Measurements from ENCODE around the gene GATAD2B. TPM values are rescaled to one million over a fixed set of nuclear protein-coding genes. Genes with fewer than 3 reads are reported as not detected.
"Not testable (repeated sequence)": the region's sequence is repeated elsewhere in the genome, so short reads cannot be mapped to it uniquely, and the experiment has no call there.

Gene GATAD2B
- total RNA-seq, 4 donors from 2014 or later = 16.7 to 28.1 (median 20.2) TPM

DNA sequence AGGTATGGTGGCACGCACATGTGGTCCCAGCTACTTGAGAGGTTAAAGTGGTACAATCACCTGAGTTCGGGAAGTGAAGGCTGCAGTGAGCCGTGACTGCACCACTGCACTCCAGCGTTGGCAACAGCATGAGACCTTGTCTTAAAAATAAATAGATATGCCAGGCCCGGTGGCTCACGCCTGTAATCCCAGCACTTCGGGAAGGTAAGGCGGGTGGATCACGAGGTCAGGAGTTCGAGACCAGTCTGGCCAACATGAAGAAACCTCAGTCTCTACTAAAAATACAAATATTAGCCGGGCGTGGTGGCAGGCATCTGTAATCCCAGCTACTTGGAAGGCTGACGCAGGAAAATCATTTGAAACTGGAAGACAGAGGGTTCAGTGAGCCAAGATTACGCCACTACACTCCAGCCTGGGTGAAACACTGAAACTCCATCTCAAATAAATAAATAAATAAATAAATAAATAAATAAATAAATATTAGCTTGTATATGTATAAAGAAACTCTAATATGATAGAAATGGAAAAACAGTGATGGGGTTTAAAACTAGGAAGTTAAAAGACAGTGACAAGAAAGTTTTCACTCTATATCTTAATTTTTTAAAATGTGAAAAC is 18.8 kb downstream of the GATAD2B start:
- Histone ChIP-seq H3K9me3 (no peaks in the 10 kb centered on the region), H3K36me3 (peaks cover 0 to 4% (median 0%) of the 10 kb centered on the region in 4 donors), H3K27ac (peak overlapping the region in 1 of 4 donors; percentile 10), H3K27me3 (no peaks in the 10 kb centered on the region), H3K4me1 (peaks cover 0 to 10% (median 0%) of the 10 kb centered on the region in 4 donors), H3K4me3 (no peak overlapping the region)
- intact Hi-C loops (cut with DNase I; ENCODE audit: low total_unique reads) = no loop called here
- WGBS, 2 donors (ENCODE audit: low coverage in 1 of 2) = 80 to 93% methylated on average over 4 to 14 of the region's 14 CpGs
- no peak for TF ChIP-seq POLR2AphosphoS5 (IDR thresholded peaks at IDR 0.05)
- TF ChIP-seq EP300 (IDR thresholded peaks at IDR 0.05; ENCODE audit: low read depth) = no peak
- TF ChIP-seq, protein P1, sequence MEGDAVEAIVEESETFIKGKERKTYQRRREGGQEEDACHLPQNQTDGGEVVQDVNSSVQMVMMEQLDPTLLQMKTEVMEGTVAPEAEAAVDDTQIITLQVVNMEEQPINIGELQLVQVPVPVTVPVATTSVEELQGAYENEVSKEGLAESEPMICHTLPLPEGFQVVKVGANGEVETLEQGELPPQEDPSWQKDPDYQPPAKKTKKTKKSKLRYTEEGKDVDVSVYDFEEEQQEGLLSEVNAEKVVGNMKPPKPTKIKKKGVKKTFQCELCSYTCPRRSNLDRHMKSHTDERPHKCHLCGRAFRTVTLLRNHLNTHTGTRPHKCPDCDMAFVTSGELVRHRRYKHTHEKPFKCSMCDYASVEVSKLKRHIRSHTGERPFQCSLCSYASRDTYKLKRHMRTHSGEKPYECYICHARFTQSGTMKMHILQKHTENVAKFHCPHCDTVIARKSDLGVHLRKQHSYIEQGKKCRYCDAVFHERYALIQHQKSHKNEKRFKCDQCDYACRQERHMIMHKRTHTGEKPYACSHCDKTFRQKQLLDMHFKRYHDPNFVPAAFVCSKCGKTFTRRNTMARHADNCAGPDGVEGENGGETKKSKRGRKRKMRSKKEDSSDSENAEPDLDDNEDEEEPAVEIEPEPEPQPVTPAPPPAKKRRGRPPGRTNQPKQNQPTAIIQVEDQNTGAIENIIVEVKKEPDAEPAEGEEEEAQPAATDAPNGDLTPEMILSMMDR (IDR thresholded peaks at IDR 0.05) = no peak
- no peak for TF ChIP-seq POLR2A (IDR thresholded peaks at IDR 0.05)
- in situ Hi-C loops (cut with MboI; ENCODE audit: low pct_ligation_motif_present in 1 of 4, low pct_unique_long_range_greater_than_20kb in 1 of 4, low sequenced_read_pairs in 3 of 4) = loop anchor here in 1 of 4 donors (25.0 kb wide), 1 partner anchor 92 kb away; no protein-coding TSS in a partner anchor
- DNase-seq = no peak

DNA sequence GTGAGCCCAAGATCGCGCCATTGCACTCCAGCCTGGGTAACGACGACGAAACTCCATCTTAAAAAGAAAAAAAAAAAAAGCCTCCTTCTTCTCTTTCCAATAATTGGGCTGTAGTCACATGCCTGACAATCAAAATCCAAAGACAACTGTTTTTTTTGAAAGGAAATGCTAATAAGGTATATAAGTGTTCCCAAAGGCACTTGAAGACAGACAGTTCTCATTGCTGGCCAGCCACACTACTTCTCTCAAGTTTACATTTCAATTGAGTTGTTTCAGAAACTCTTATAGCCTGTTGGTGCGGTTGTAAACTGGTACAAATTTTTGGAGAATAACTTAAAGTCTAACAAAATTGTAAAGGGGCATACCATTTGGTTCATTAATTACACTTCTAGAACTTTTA is 23.3 kb downstream of the GATAD2B start:
- intact Hi-C loops (cut with DNase I; ENCODE audit: low total_unique reads) (no loop called here), in situ Hi-C loops (cut with MboI; ENCODE audit: low pct_ligation_motif_present in 1 of 4, low pct_unique_long_range_greater_than_20kb in 1 of 4, low sequenced_read_pairs in 3 of 4) (no loop called here)
- H3K4me3 ChIP-seq = no peak overlapping the region
- peaks cover 0 to 9% (median 0%) of the 10 kb centered on the region in 4 donors for H3K36me3 ChIP-seq
- 98 to 100% methylated on average over 6 of the region's 6 CpGs for whole genome bisulfite sequencing, 2 donors (ENCODE audit: low coverage in 1 of 2)
- DNase-seq = no peak
- no peak overlapping the region for H3K27ac ChIP-seq
- H3K27me3 ChIP-seq = no peaks in the 10 kb centered on the region
- H3K9me3 ChIP-seq = no peaks in the 10 kb centered on the region
- peaks cover 0 to 4% (median 0%) of the 10 kb centered on the region in 4 donors for H3K4me1 ChIP-seq
- TF ChIP-seq POLR2AphosphoS5 (IDR thresholded peaks at IDR 0.05) (no peak), POLR2A (IDR thresholded peaks at IDR 0.05) (no peak), EP300 (IDR thresholded peaks at IDR 0.05; ENCODE audit: low read depth) (no peak)
- TF ChIP-seq, protein P1 (IDR thresholded peaks at IDR 0.05) = no peak

DNA sequence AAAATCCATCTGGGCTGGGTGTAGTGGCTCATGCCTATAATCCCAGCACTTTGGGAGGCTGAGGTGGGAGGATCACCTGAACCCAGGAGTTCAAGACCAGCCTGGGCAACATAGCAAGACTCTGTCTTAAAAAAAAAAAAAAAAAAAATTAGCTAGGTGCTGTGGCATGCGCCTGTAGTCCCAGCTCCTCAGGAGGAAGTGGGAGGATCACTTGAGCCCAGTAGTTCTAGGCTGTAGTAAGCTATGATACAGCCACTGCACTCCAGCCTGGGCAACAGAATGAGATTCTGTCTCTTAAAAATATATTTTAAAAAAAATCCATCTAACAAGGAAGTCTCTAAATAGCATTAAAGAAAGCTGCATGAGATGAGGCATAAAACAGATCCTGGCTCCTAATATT is 26.9 kb downstream of the GATAD2B start:
- intact Hi-C loops (cut with DNase I; ENCODE audit: low total_unique reads); H3K4me1 ChIP-seq; H3K9me3 ChIP-seq; H3K27me3 ChIP-seq; DNase-seq; H3K27ac ChIP-seq; in situ Hi-C loops (cut with MboI; ENCODE audit: low pct_ligation_motif_present in 1 of 4, low pct_unique_long_range_greater_than_20kb in 1 of 4, low sequenced_read_pairs in 3 of 4); H3K4me3 ChIP-seq: not testable (repeated sequence)
- WGBS, 2 donors (ENCODE audit: low coverage in 1 of 2) = 73 to 100% methylated on average over 1 of the region's 1 CpG
- H3K36me3 ChIP-seq = peaks cover 0 to 14% (median 0%) of the 10 kb centered on the region in 4 donors

DNA sequence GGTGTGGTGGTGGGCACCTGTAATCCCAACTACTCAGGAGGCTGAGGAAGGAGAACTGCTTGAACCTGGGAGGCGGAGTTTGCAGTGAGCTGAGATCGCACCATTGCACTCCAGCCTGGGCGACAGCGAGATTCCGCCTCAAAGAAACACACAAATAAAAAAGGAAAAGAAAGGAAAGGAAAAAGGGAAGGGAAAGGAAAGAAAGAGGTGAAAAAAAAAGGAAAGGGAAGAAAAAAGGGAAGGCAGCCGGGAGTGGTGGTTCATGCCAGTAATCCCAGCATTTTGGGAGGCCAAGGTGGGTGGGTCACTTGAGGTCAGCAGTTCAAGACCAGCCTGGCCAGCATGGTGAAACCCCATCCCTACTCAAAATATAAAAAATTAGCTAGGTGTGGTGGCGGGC is 31.7 kb downstream of the GATAD2B start:
- intact Hi-C loops (cut with DNase I; ENCODE audit: low total_unique reads); H3K27ac ChIP-seq; H3K36me3 ChIP-seq; DNase-seq; H3K4me3 ChIP-seq; H3K27me3 ChIP-seq; H3K9me3 ChIP-seq; in situ Hi-C loops (cut with MboI; ENCODE audit: low pct_ligation_motif_present in 1 of 4, low pct_unique_long_range_greater_than_20kb in 1 of 4, low sequenced_read_pairs in 3 of 4): not testable (repeated sequence)
- WGBS, 2 donors (ENCODE audit: low coverage in 1 of 2) = 80 to 98% methylated on average over 1 to 7 of the region's 7 CpGs
- peaks cover 3 to 30% (median 27%) of the 10 kb centered on the region in 4 donors for H3K4me1 ChIP-seq

DNA sequence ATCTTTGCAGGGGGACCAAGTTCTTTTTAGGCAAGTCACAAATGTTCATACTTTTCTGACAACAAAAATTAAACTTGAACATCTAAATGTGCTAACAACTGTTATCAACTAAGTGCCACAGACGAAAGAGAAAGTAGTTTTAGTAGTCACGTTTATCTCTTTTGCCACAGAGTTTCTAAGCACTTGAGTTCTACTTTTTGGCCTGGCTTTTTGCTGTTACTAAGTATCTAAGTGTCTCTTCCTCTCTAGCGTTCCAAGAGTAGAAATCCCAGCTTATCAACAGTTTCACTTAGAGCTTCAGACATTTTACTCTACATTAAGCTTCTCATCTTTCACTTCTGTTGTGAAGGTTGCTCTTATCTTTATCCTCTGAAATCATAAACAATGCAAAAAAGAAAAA is 34.2 kb downstream of the GATAD2B start:
- H3K36me3 ChIP-seq = no peaks in the 10 kb centered on the region
- DNase-seq = no peak
- intact Hi-C loops (cut with DNase I; ENCODE audit: low total_unique reads) = no loop called here
- in situ Hi-C loops (cut with MboI; ENCODE audit: low pct_ligation_motif_present in 1 of 4, low pct_unique_long_range_greater_than_20kb in 1 of 4, low sequenced_read_pairs in 3 of 4) = no loop called here
- no peaks in the 10 kb centered on the region for H3K27me3 ChIP-seq
- TF ChIP-seq, protein P1 (IDR thresholded peaks at IDR 0.05) = no peak
- TF ChIP-seq POLR2AphosphoS5 (IDR thresholded peaks at IDR 0.05) = no peak
- TF ChIP-seq EP300 (IDR thresholded peaks at IDR 0.05; ENCODE audit: low read depth) = no peak
- no peak for TF ChIP-seq POLR2A (IDR thresholded peaks at IDR 0.05)
- peak overlapping the region in 1 of 4 donors; percentile 5 for H3K4me3 ChIP-seq
- H3K27ac ChIP-seq = peak overlapping the region in 3 of 4 donors; percentile 56 to 63 (median 62)
- 6 to 25% methylated on average over 3 of the region's 3 CpGs for WGBS, 2 donors (ENCODE audit: low coverage in 1 of 2)
- no peaks in the 10 kb centered on the region for H3K9me3 ChIP-seq
- peaks cover 3 to 44% (median 28%) of the 10 kb centered on the region in 4 donors for H3K4me1 ChIP-seq
